H1 (cell line): Measurements from ENCODE around the gene ZXDA. TPM values are rescaled to one million over a fixed set of nuclear protein-coding genes. Genes with fewer than 3 reads are reported as not detected.

Source experiments
- CTCF ChIA-PET: fragments of 300-600 bp; sonication (Branson Sonifier 250); formaldehyde crosslinking; loops from one replicate; lab custom pipeline; 2021; ENCODE audit not compliant: partially characterized antibody; lab: Charles Lee
- POLR2A ChIA-PET: fragments of 300-600 bp; sonication (Branson Sonifier 250); formaldehyde crosslinking; loops from one replicate; lab custom pipeline; 2021; ENCODE audit warnings: inconsistent platforms; ENCODE audit not compliant: partially characterized antibody; lab: Charles Lee
- DNase-seq, 2 experiments: peaks; one replicate each; pipeline versions ENCODE4 v3.0.0 to v3.0.0-alpha.2; 2010 to 2022; ENCODE audit warnings: low spot score in 2 of 2, low read depth in 1 of 2, mixed read lengths in 1 of 2
- FAIRE-seq: peaks from 2 replicates; lab custom pipeline; 2011; peaks lifted over from hg19 to GRCh38; lab: Jason Lieb, UNC
- H2AFZ ChIP-seq: 2 replicates; pipeline ENCODE4 v1.8.1; 2012; ENCODE audit warnings: low read length, inconsistent platforms
- H2AK5ac ChIP-seq: 2 replicates; pipeline ENCODE4 v1.6.1; 2013; ENCODE audit warnings: low read depth, low read length
- H2BK120ac ChIP-seq: replicated peaks from 2 replicates; pipeline ENCODE3; 2013; ENCODE audit warnings: low read depth, low read length, inconsistent platforms
- H2BK12ac ChIP-seq: 2 replicates; pipeline ENCODE4 v1.6.1; 2013; ENCODE audit warnings: low read depth, low read length
- H2BK15ac ChIP-seq: 2 replicates; pipeline ENCODE4 v1.6.1; 2013; ENCODE audit warnings: low read length
- H2BK20ac ChIP-seq: 2 replicates; pipeline ENCODE4 v1.6.1; 2013; ENCODE audit warnings: low read length
- H2BK5ac ChIP-seq: 2 replicates; pipeline ENCODE4 v1.6.1; 2013; ENCODE audit warnings: low read depth, low read length
- H3K14ac ChIP-seq: 2 replicates; pipeline ENCODE4 v1.6.1; 2013; ENCODE audit warnings: inconsistent platforms; ENCODE audit not compliant: insufficient read length
- H3K18ac ChIP-seq: 2 replicates; pipeline ENCODE4 v1.6.1; 2013; ENCODE audit warnings: low read length; ENCODE audit errors: extremely low read depth
- H3K23ac ChIP-seq: 2 replicates; pipeline ENCODE4 v1.6.1; 2013; ENCODE audit warnings: inconsistent platforms; ENCODE audit not compliant: insufficient read length
- H3K23me2 ChIP-seq: 2 replicates; pipeline ENCODE4 v1.6.1; 2013; ENCODE audit warnings: low read depth, low read length
- H3K27ac ChIP-seq: 2 replicates; pipeline ENCODE4 v1.6.1; 2011; ENCODE audit warnings: low read depth, low read length, inconsistent platforms
- H3K27me3 ChIP-seq, 4 experiments: replicated peaks in 1 of 4; 1 replicate in 1 of 4; 2 replicates in 3 of 4; pipeline versions ENCODE4 v1.6.1 to v1.8.1; 2011 to 2013; ENCODE audit warnings: low read length in 3 of 4, mild to moderate bottlenecking in 3 of 4, inconsistent platforms in 2 of 4, mixed read lengths in 2 of 4, moderate library complexity in 1 of 4; ENCODE audit not compliant: control insufficient read depth in 3 of 4, insufficient read depth in 3 of 4; ENCODE audit errors: extremely low read depth in 1 of 4
- H3K36me3 ChIP-seq, 4 experiments: 2 replicates each; pipeline versions ENCODE4 v1.6.1 to v1.8.1; 2011 to 2013; ENCODE audit warnings: mild to moderate bottlenecking in 4 of 4, low read length in 3 of 4, moderate library complexity in 2 of 4, control low read depth in 1 of 4, inconsistent platforms in 1 of 4; ENCODE audit not compliant: insufficient read depth in 4 of 4, control insufficient read depth in 2 of 4
- H3K4ac ChIP-seq: replicated peaks from 2 replicates; pipeline ENCODE3; 2013; ENCODE audit warnings: low read length, low read depth, mixed read lengths, inconsistent platforms; ENCODE audit not compliant: insufficient read length
- H3K4me1 ChIP-seq, 4 experiments: replicated peaks in 1 of 4; 1 replicate in 1 of 4; 2 replicates in 3 of 4; pipeline versions ENCODE4 v1.6.1 to v1.8.1; 2011 to 2013; ENCODE audit warnings: low read length in 3 of 4, inconsistent platforms in 2 of 4, mixed read lengths in 1 of 4; ENCODE audit not compliant: insufficient read depth in 4 of 4, control insufficient read depth in 3 of 4
- H3K4me2 ChIP-seq, 2 experiments: 2 replicates each; pipeline versions ENCODE4 v1.6.1 to v1.8.1; 2011 to 2013; ENCODE audit warnings: low read depth in 2 of 2, low read length in 2 of 2, control low read depth in 1 of 2, inconsistent platforms in 1 of 2, mild to moderate bottlenecking in 1 of 2; ENCODE audit not compliant: insufficient read depth in 1 of 2
- H3K4me3 ChIP-seq, 4 experiments: fragments of 200-600, 300-600 bp in 1 of 4; sonication (generic), shearing (Covaris generic), sonication (Bioruptor Twin) in 1 of 4; 2 replicates each; pipeline versions ENCODE4 v1.5.1 to v1.8.1; 2011 to 2016; ENCODE audit warnings: low read length in 4 of 4, low read depth in 3 of 4, control low read depth in 2 of 4, inconsistent platforms in 2 of 4, mild to moderate bottlenecking in 2 of 4, mixed read lengths in 1 of 4, moderate library complexity in 1 of 4; ENCODE audit not compliant: insufficient read depth in 2 of 4; ENCODE audit errors: extremely low read depth in 1 of 4
- H3K56ac ChIP-seq: replicated peaks from 2 replicates; pipeline ENCODE3; 2013; ENCODE audit warnings: low read depth, mild to moderate bottlenecking, mixed read lengths, low read length, inconsistent platforms; ENCODE audit not compliant: insufficient read length
- H3K79me1 ChIP-seq: 2 replicates; pipeline ENCODE4 v1.6.1; 2013; ENCODE audit warnings: low read depth, low read length, control low read depth
- H3K79me2 ChIP-seq, 2 experiments: 2 replicates each; pipeline versions ENCODE4 v1.6.1 to v1.8.1; 2012 to 2013; ENCODE audit warnings: low read length in 2 of 2, mild to moderate bottlenecking in 2 of 2, inconsistent platforms in 1 of 2; ENCODE audit not compliant: insufficient read depth in 2 of 2, control insufficient read depth in 1 of 2
- H3K9ac ChIP-seq, 4 experiments: replicated peaks in 1 of 4; 1 replicate in 1 of 4; 2 replicates in 3 of 4; pipeline versions ENCODE4 v1.6.1 to v1.8.1; 2011 to 2013; ENCODE audit warnings: low read depth in 3 of 4, low read length in 3 of 4, control low read depth in 2 of 4, mild to moderate bottlenecking in 2 of 4, moderate library complexity in 2 of 4, inconsistent platforms in 1 of 4; ENCODE audit errors: extremely low read depth in 1 of 4
- H3K9me3 ChIP-seq, 2 experiments: 2 replicates each; pipeline versions ENCODE4 v1.6.1 to v1.8.1; 2012 to 2013; ENCODE audit warnings: mild to moderate bottlenecking in 2 of 2, moderate library complexity in 2 of 2, control low read depth in 1 of 2, inconsistent platforms in 1 of 2, low read depth in 1 of 2, low read length in 1 of 2, mixed read lengths in 1 of 2; ENCODE audit not compliant: insufficient read depth in 2 of 2
- H4K20me1 ChIP-seq, 2 experiments: replicated peaks in 1 of 2; 2 replicates each; pipeline versions ENCODE3 to v1.8.1; 2011 to 2013; ENCODE audit warnings: inconsistent platforms in 2 of 2, low read length in 2 of 2, mild to moderate bottlenecking in 1 of 2; ENCODE audit not compliant: insufficient read depth in 2 of 2, control insufficient read depth in 1 of 2
- H4K5ac ChIP-seq: 2 replicates; pipeline ENCODE4 v1.6.1; 2013; ENCODE audit warnings: low read length, low read depth, mixed read lengths, inconsistent platforms; ENCODE audit not compliant: insufficient read length
- H4K8ac ChIP-seq: 2 replicates; pipeline ENCODE4 v1.8.0; 2013; ENCODE audit warnings: mild to moderate bottlenecking, moderate library complexity, low read length, inconsistent platforms; ENCODE audit not compliant: insufficient read depth; ENCODE audit errors: extremely low read depth
- H4K91ac ChIP-seq: replicated peaks from 2 replicates; pipeline ENCODE3; 2013; ENCODE audit warnings: low read length, mixed read lengths, inconsistent platforms; ENCODE audit not compliant: insufficient read length
- ASH2L ChIP-seq: fragments of 200-600, 300-600 bp; sonication (generic); IDR thresholded peaks from one replicate; pipeline ENCODE4 v1.7.1; 2017; ENCODE audit warnings: low read length
- BACH1 ChIP-seq: IDR thresholded peaks from 2 replicates; pipeline ENCODE4 v1.6.1; 2012; ENCODE audit warnings: low read length, improper control_type of control experiment
- CREB1 ChIP-seq: IDR thresholded peaks from 2 replicates; pipeline ENCODE4 v1.6.1; 2012; ENCODE audit warnings: inconsistent platforms
- JUND ChIP-seq: IDR thresholded peaks from 2 replicates; pipeline ENCODE4 v1.6.1; 2011; ENCODE audit warnings: mild to moderate bottlenecking, improper control_type of control experiment, low read length
- RBBP5 ChIP-seq: IDR thresholded peaks from 2 replicates; pipeline ENCODE4 v1.7.1; 2012; ENCODE audit warnings: low read depth, mild to moderate bottlenecking, inconsistent platforms, low read length, moderate library complexity, borderline replicate concordance
- TBP ChIP-seq: IDR thresholded peaks from 2 replicates; pipeline ENCODE4 v1.6.1; 2011; ENCODE audit warnings: low read depth, low read length, improper control_type of control experiment
- YY1 ChIP-seq: IDR thresholded peaks from 2 replicates; pipeline ENCODE4 v1.6.1; 2011; ENCODE audit warnings: low read depth, mild to moderate bottlenecking, low read length
- WGBS, 2 experiments: shearing (Covaris generic) in 1 of 2; methylation state at CpG; one replicate each; pipeline versions ENCODE4 v1.1.6 to v1.1.7; 2013 to 2015; ENCODE audit warnings: low lambda C conversion rate in 2 of 2, mixed read lengths in 2 of 2, inconsistent platforms in 1 of 2, low coverage in 1 of 2, missing lambda C conversion rate in 1 of 2; ENCODE audit not compliant: insufficient replicate concordance in 2 of 2, insufficient coverage in 1 of 2, insufficient read length in 1 of 2; ENCODE audit errors: extremely low coverage in 1 of 2, missing lambda C conversion rate in 1 of 2; 5-methylcytosine and 5-hydroxymethylcytosine counted together
- polyA plus RNA-seq, 7 experiments: library from polyadenylated mRNA; depleted of rRNA in 3 of 7; stranded (reverse) in 5 of 7; unstranded in 2 of 7; fragments of >200 nt in 5 of 7; fragments of 200-250 nt in 2 of 7; gene quantifications; 1 replicate in 5 of 7; 2 replicates in 1 of 7; 4 replicates in 1 of 7; pipeline versions ENCODE4 v1.2.1 to v1.2.3, GENCODE V29; 2011 to 2013; ENCODE audit warnings: missing spikeins in 2 of 7, mixed read lengths in 2 of 7
- total RNA-seq: library from RNA; stranded (reverse); fragmentation: NEBNext Ultra II Directional; extraction: Animal tissue kit (Norgen Biotek cat#: 25700); gene quantifications from 2 replicates; pipeline ENCODE4 v1.2.1, GENCODE V29; 2021
- TF ChIP-seq, protein P1 (sequence below): IDR thresholded peaks from 2 replicates; pipeline ENCODE4 v1.6.1; 2011; ENCODE audit warnings: low read depth, mild to moderate bottlenecking, low read length; ENCODE audit not compliant: insufficient read depth

ZXDA gene
- total and polyA plus RNA-seq, 2 of the 8 experiments (the other 6 are each of a cell fraction or from before 2014, with no cell fraction given): not detected

DNA sequence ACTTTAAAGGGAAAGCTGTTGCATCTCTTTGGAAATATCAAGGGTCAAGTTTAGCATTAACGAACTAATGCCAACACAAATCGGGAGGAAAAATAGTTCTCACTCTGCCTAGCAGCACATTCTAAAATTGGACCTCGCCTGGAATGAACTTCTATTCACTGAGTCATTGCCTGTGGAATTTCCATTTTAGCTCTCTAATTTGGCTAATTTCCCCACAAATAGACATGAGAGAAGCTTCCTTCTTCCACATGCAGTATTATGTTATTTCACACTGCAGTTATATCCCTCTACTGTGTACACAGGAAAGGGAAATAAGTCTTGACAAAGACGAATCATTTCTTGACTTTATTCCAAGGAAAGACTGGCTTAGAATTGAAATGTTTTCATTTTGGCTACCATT lies 9.3 kb downstream of the ZXDA start:
- Histone ChIP-seq H3K27ac (no peak overlapping the region), H3K4ac (no peak overlapping the region), H3K79me2 (no peaks in the 10 kb centered on the region), H4K5ac (no peak overlapping the region), H2AK5ac (no peak overlapping the region), H3K36me3 (no peaks in the 10 kb centered on the region), H3K4me3 (no peak overlapping the region), H2BK5ac (no peak overlapping the region), H2BK15ac (no peak overlapping the region), H3K18ac (no peak overlapping the region), H3K14ac (no peak overlapping the region), H3K79me1 (no peaks in the 10 kb centered on the region), H3K9ac (no peak overlapping the region), H2BK12ac (no peak overlapping the region), H3K9me3 (peaks cover 4 to 8% of the 10 kb centered on the region in 2 experiments; a peak in 3 of 4 replicates), H3K4me1 (no peaks in the 10 kb centered on the region), H4K91ac (no peak overlapping the region), H3K23ac (no peak overlapping the region), H2BK20ac (no peak overlapping the region), H3K56ac (no peak overlapping the region), H3K27me3 (no peaks in the 10 kb centered on the region), H3K4me2 (no peak overlapping the region), H3K23me2 (no peaks in the 10 kb centered on the region), H4K8ac (no peak overlapping the region), H4K20me1 (no peaks in the 10 kb centered on the region), H2AFZ (no peak overlapping the region), H2BK120ac (no peak overlapping the region)
- ChIA-PET POLR2A (no interaction called here), CTCF (no interaction called here)
- 82% methylated on average over 4 of the region's 4 CpGs; no CpG with 5 or more reads in 1 of the 2 experiments for WGBS, 2 experiments
- DNase-seq: no peak
- TF ChIP-seq, protein P1, sequence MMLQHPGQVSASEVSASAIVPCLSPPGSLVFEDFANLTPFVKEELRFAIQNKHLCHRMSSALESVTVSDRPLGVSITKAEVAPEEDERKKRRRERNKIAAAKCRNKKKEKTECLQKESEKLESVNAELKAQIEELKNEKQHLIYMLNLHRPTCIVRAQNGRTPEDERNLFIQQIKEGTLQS: no peak
- TF ChIP-seq JUND: no peak
- no peak for TF ChIP-seq BACH1
- no peak for TF ChIP-seq CREB1
- no peak for TF ChIP-seq ASH2L
- no peak for TF ChIP-seq RBBP5
- no peak for TF ChIP-seq YY1
- TF ChIP-seq TBP: no peak
- FAIRE-seq: no peak
